Measurements from ENCODE around the gene NDOR1. TPM values are rescaled to one million over a fixed set of nuclear protein-coding genes. Genes with fewer than 3 reads are reported as not detected.

The NDOR1 gene
- polyA plus RNA-seq, 2 of the 4 experiments (the other 2 are of a cell fraction): 5.6 to 19.5 TPM

- TF ChIP-seq MYC (IDR thresholded peaks at IDR 0.05; ENCODE audit: borderline replicate concordance, low read length) (no peak), ATOH8 (CRISPR knock-in tag; IDR thresholded peaks at IDR 0.05; ENCODE audit: low read depth) (no peak), HOXA7 (CRISPR knock-in tag; IDR thresholded peaks at IDR 0.05) (no peak), ZC3H11A (IDR thresholded peaks at IDR 0.05) (no peak), CHD4 (IDR thresholded peaks at IDR 0.05; ENCODE audit: borderline replicate concordance) (no peak), FOXS1 (CRISPR knock-in tag; IDR thresholded peaks at IDR 0.05) (no peak), USF2 (IDR thresholded peaks at IDR 0.05) (peak; percentile 48; the same call in 1 of the 2 replicates), FOSB (CRISPR knock-in tag; IDR thresholded peaks at IDR 0.05) (no peak), HEYL (CRISPR knock-in tag; IDR thresholded peaks at IDR 0.05) (no peak), RFX5 (IDR thresholded peaks at IDR 0.05) (peak; percentile 69; the same call in 1 of the 2 replicates), ZNF302 (CRISPR knock-in tag; IDR thresholded peaks at IDR 0.05) (no peak), EHMT2 (IDR thresholded peaks at IDR 0.05; ENCODE audit: low read depth) (no peak), HOXB5 (CRISPR knock-in tag; IDR thresholded peaks at IDR 0.05) (no peak), EHF (CRISPR knock-in tag; IDR thresholded peaks at IDR 0.05) (no peak), SMC3 (IDR thresholded peaks at IDR 0.05) (peak; percentile 38; the same call in 2 of the 3 replicates), BHLHE40 (IDR thresholded peaks at IDR 0.05; ENCODE audit: low read depth, low read length) (peak; percentile 81), JUN (IDR thresholded peaks at IDR 0.05) (peak; percentile 82 to 91), RARB (CRISPR knock-in tag; IDR thresholded peaks at IDR 0.05) (no peak), ELK1 (IDR thresholded peaks at IDR 0.05; ENCODE audit: low read depth, low read length) (no peak), ZSCAN20 (CRISPR knock-in tag; IDR thresholded peaks at IDR 0.05) (no peak), TFCP2L1 (CRISPR knock-in tag; IDR thresholded peaks at IDR 0.05) (peak; percentile 26; the same call in 1 of the 2 replicates), GATA3 (IDR thresholded peaks at IDR 0.05; ENCODE audit: borderline replicate concordance) (peak; percentile 60; the same call in 1 of the 2 replicates), CTCF (IDR thresholded peaks at IDR 0.05) (peak; percentile 39), NFE2L2 (conservative IDR thresholded peaks at IDR 0.05; ENCODE audit: low read length) (no peak), BCL3 (IDR thresholded peaks at IDR 0.05) (peak; percentile 82; the same call in 2 of the 3 replicates), MAFK (IDR thresholded peaks at IDR 0.05; ENCODE audit: partially characterized antibody) (peak; percentile 29), PHF8 (IDR thresholded peaks at IDR 0.05; ENCODE audit: borderline replicate concordance, low read depth) (peak; percentile 59), MAX (IDR thresholded peaks at IDR 0.05) (peak; percentile 92), CHD2 (IDR thresholded peaks at IDR 0.05; ENCODE audit: low read length, partially characterized antibody) (no peak), FOSL2 (IDR thresholded peaks at IDR 0.05) (no peak), FOSL2 (CRISPR knock-in tag; IDR thresholded peaks at IDR 0.05) (peak; percentile 85), TP53 (CRISPR knock-in tag; IDR thresholded peaks at IDR 0.05) (no peak), RAD21 (conservative IDR thresholded peaks at IDR 0.05 in 1 of 2, IDR thresholded peaks at IDR 0.05 in 1 of 2) (peak; percentile 31 to 49; a peak in 3 of 5 replicates), SREBF2 (IDR thresholded peaks at IDR 0.05) (no peak), ESRRA (IDR thresholded peaks at IDR 0.05; ENCODE audit: borderline replicate concordance, low read length) (no peak), ZFP36 (IDR thresholded peaks at IDR 0.05; ENCODE audit: borderline replicate concordance, partially characterized antibody) (no peak), KDM1A (IDR thresholded peaks at IDR 0.05; ENCODE audit: low read depth) (no peak), CEBPB (IDR thresholded peaks at IDR 0.05) (no peak)
These were observed 16.8 kb upstream of the NDOR1 start, which contains the start of the genes ANAPC2 and SSNA1 (continued) for GRCh38 chr9:137188490-137189296.
